PC-9 (cell line): ENCODE measurements around the gene CRTC1. TPM values are rescaled to one million over a fixed set of nuclear protein-coding genes. Genes with fewer than 3 reads are reported as not detected.

Experiments
- BruUV-seq: library from RNA; stranded (reverse); fragments of 400-500 nt; replicated peaks from 2 replicates; lab custom pipeline; 2021; lab: Mats Ljungman, UMichigan
- CTCF ChIA-PET: fragments of 300-600 bp; sonication (Branson Sonifier 250); formaldehyde crosslinking; loops from one replicate; lab custom pipeline; 2022; ENCODE audit warnings: antibody characterized with exemption; lab: Charles Lee
- POLR2A ChIA-PET: fragments of 300-600 bp; sonication (Branson Sonifier 250); formaldehyde crosslinking; loops from one replicate; lab custom pipeline; 2022; ENCODE audit warnings: antibody characterized with exemption; ENCODE audit not compliant: unreplicated experiment; lab: Charles Lee
- DNase-seq, 2 experiments: peaks; one replicate each; pipeline versions ENCODE4 v3.0.0 to v3.0.0-alpha.2; 2015 to 2022; ENCODE audit warnings: mixed read lengths in 1 of 2
- H2AFZ ChIP-seq: fragments of 200-600 bp; sonication (generic); 2 replicates; pipeline ENCODE4 v1.8.1; 2017; ENCODE audit warnings: antibody characterized with exemption
- H3F3A ChIP-seq: fragments of 200-600 bp; sonication (generic); 2 replicates; pipeline ENCODE4 v1.8.1; 2017; ENCODE audit warnings: antibody characterized with exemption, mild to moderate bottlenecking, low read depth; ENCODE audit not compliant: insufficient read depth
- H3K27ac ChIP-seq: fragments of 200-600 bp; sonication (generic); 2 replicates; pipeline ENCODE4 v1.6.1; 2016; ENCODE audit warnings: mixed run types
- H3K27me3 ChIP-seq: fragments of 200-600 bp; sonication (generic); 2 replicates; pipeline ENCODE4 v1.6.1; 2016; ENCODE audit warnings: low read depth, mixed run types; ENCODE audit not compliant: insufficient read depth
- H3K36me3 ChIP-seq: fragments of 200-600 bp; sonication (generic); 2 replicates; pipeline ENCODE4 v1.6.1; 2016; ENCODE audit warnings: low read depth, mixed run types
- H3K4me1 ChIP-seq: fragments of 200-600 bp; sonication (generic); replicated peaks from 2 replicates; pipeline ENCODE4 v1.6.1; 2016; ENCODE audit warnings: mixed run types; ENCODE audit not compliant: insufficient read depth
- H3K4me2 ChIP-seq: fragments of 200-600 bp; sonication (generic); 2 replicates; pipeline ENCODE4 v1.6.1; 2017; ENCODE audit warnings: mixed run types
- H3K4me3 ChIP-seq: fragments of 200-600 bp; sonication (generic); 2 replicates; pipeline ENCODE4 v1.6.1; 2016; ENCODE audit warnings: mixed run types
- H3K79me2 ChIP-seq: fragments of 200-600 bp; sonication (generic); 2 replicates; pipeline ENCODE4 v1.6.1; 2017; ENCODE audit warnings: low read depth, mixed run types
- H3K9me2 ChIP-seq: fragments of 200-600 bp; sonication (generic); 2 replicates; pipeline ENCODE4 v1.8.1; 2017; ENCODE audit warnings: mild to moderate bottlenecking; ENCODE audit not compliant: insufficient read depth
- H3K9me3 ChIP-seq: fragments of 200-600 bp; sonication (generic); 2 replicates; pipeline ENCODE4 v1.8.1; 2016; ENCODE audit warnings: low read depth; ENCODE audit not compliant: insufficient read depth
- H4K20me1 ChIP-seq: fragments of 200-600 bp; sonication (generic); 2 replicates; pipeline ENCODE4 v1.8.1; 2017; ENCODE audit not compliant: insufficient read depth
- EZH2 ChIP-seq: fragments of 200-600 bp; sonication (generic); IDR thresholded peaks from 2 replicates; pipeline ENCODE4 v1.8.0; 2017; ENCODE audit warnings: antibody characterized with exemption, low read depth
- intact Hi-C: fragments of 100-400 bp; cut with micrococcal nuclease; formaldehyde crosslinking; loops from one replicate; pipeline ENCODE4 v1.10.0; 2022; ENCODE audit not compliant: unreplicated experiment
- total RNA-seq: library from RNA; stranded (reverse); gene quantifications from 2 replicates; pipeline ENCODE4 v1.2.3, GENCODE V29; 2021
- TF ChIP-seq, protein P1 (sequence below): fragments of 200-600 bp; sonication (generic); conservative IDR thresholded peaks from 2 replicates; pipeline ENCODE4 v1.6.1; 2017; ENCODE audit warnings: mixed run types, antibody characterized with exemption, mild to moderate bottlenecking, moderate library complexity

CRTC1 gene
- total RNA-seq, 1 experiment from 2014 or later, result 16.6 TPM

DNA sequence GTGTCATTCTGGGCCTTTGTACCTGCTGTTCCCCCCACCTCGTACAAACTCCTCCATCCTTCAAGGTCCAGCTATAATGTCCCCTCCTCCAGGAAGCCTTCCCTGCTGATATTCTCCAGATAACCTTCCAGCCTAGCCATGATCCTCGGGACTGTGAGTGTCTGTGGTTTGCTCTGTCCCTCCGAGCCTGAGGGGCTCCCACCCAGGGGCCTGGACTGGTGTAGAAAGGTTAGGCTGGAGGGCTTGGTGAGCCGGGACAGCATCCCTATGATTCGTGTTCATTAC is 110.5 kb downstream of the CRTC1 start:
- Histone ChIP-seq H3K9me3 (no peaks in the 10 kb centered on the region), H3K27ac (no peak overlapping the region), H3K36me3 (no peaks in the 10 kb centered on the region), H2AFZ (no peak overlapping the region), H3K4me3 (no peak overlapping the region), H3K27me3 (peaks cover 5% of the 10 kb centered on the region), H3K4me2 (no peak overlapping the region), H4K20me1 (no peaks in the 10 kb centered on the region), H3F3A (peaks cover 16% of the 10 kb centered on the region; the same call in 1 of the 2 replicates), H3K9me2 (no peaks in the 10 kb centered on the region), H3K4me1 (no peaks in the 10 kb centered on the region; the same call in 1 of the 2 replicates), H3K79me2 (no peaks in the 10 kb centered on the region)
- TF ChIP-seq, protein P1, sequence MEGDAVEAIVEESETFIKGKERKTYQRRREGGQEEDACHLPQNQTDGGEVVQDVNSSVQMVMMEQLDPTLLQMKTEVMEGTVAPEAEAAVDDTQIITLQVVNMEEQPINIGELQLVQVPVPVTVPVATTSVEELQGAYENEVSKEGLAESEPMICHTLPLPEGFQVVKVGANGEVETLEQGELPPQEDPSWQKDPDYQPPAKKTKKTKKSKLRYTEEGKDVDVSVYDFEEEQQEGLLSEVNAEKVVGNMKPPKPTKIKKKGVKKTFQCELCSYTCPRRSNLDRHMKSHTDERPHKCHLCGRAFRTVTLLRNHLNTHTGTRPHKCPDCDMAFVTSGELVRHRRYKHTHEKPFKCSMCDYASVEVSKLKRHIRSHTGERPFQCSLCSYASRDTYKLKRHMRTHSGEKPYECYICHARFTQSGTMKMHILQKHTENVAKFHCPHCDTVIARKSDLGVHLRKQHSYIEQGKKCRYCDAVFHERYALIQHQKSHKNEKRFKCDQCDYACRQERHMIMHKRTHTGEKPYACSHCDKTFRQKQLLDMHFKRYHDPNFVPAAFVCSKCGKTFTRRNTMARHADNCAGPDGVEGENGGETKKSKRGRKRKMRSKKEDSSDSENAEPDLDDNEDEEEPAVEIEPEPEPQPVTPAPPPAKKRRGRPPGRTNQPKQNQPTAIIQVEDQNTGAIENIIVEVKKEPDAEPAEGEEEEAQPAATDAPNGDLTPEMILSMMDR, result no peak
- TF ChIP-seq EZH2, result no peak
- ChIA-PET CTCF (interaction anchor here (0.7 kb wide), 1 partner anchor 15 kb away, joined by 4 read pairs; no protein-coding TSS in a partner anchor), POLR2A (no interaction called here)
- intact Hi-C loops, result no loop called here
- DNase-seq, result no peak
- BruUV-seq, result no TSS peak

DNA sequence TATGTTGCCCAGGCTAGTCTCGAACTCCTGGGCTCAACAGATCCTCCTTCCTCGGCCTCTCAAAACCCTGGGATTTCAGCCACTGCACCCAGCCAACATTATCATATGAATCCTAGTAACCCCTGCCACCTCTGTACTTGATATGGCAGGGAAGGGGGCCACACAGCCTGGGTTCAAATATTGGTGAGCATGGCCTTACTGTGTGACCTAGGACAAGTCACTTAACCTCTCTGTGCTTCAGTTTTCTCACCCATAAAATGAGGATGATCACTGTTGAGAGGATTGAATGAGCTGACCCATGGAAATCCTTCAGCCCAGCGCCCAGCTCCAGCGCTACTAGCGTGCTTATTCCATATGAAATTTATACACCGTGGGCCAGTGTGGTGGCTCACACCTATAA is 111.2 kb downstream of the CRTC1 start:
- Histone ChIP-seq H3K4me2 (no peak overlapping the region), H3K4me1 (no peaks in the 10 kb centered on the region; the same call in 1 of the 2 replicates), H3K9me2 (no peaks in the 10 kb centered on the region), H4K20me1 (no peaks in the 10 kb centered on the region), H3K4me3 (no peak overlapping the region), H3K27ac (no peak overlapping the region), H3K27me3 (peaks cover 5% of the 10 kb centered on the region), H3K9me3 (no peaks in the 10 kb centered on the region), H3K36me3 (no peaks in the 10 kb centered on the region), H3K79me2 (no peaks in the 10 kb centered on the region), H2AFZ (no peak overlapping the region), H3F3A (peaks cover 16% of the 10 kb centered on the region; the same call in 1 of the 2 replicates)
- BruUV-seq, result no TSS peak
- CTCF ChIA-PET, result no interaction called here
- TF ChIP-seq, protein P1, result no peak
- TF ChIP-seq EZH2, result no peak
- intact Hi-C loops, result no loop called here
- DNase-seq, result no peak
- POLR2A ChIA-PET, result no interaction called here

DNA sequence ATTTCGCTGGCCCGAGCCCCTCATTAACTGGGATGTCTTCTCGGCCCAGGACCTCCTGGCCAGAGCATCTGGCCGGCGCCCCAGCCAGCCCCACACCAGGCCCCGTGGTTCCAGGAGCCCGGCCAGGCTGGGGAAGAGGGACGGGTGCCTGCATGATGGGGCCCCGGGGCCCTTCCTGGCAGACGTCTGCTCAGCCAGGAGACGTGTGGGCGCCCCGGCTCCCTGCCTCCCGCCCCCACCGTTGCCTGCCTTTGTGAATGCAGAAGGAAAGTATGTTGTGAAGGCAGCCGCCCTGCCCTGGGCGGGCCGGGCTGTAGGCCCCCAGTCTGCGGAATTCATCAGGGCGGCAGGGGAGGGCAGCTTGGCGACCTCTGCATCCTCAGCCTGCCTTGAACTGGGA is 112.1 kb downstream of the CRTC1 start:
- ChIA-PET POLR2A (no interaction called here), CTCF (no interaction called here)
- peak; percentile 29 to 54 for DNase-seq

More for the DNA sequence above, 112.1 kb downstream of the CRTC1 start:
- no peak for TF ChIP-seq EZH2
- TF ChIP-seq, protein P1, result no peak
- H3K4me3 ChIP-seq, result no peak overlapping the region
- H3K9me2 ChIP-seq, result no peaks in the 10 kb centered on the region
- H2AFZ ChIP-seq, result no peak overlapping the region
- H3K4me1 ChIP-seq, result no peaks in the 10 kb centered on the region; the same call in 1 of the 2 replicates
- no peaks in the 10 kb centered on the region for H4K20me1 ChIP-seq
- no peaks in the 10 kb centered on the region for H3K79me2 ChIP-seq
- peaks cover 16% of the 10 kb centered on the region; the same call in 1 of the 2 replicates for H3F3A ChIP-seq
- no peaks in the 10 kb centered on the region for H3K9me3 ChIP-seq
- H3K36me3 ChIP-seq, result no peaks in the 10 kb centered on the region
- peaks cover 7% of the 10 kb centered on the region for H3K27me3 ChIP-seq
- no peak overlapping the region for H3K27ac ChIP-seq
- no TSS peak for BruUV-seq
- intact Hi-C loops, result no loop called here
- H3K4me2 ChIP-seq, result no peak overlapping the region
